Upper lobe of left lung (tissue), 6 donors: Measurements from ENCODE around the gene PRR5L. TPM values are rescaled to one million over a fixed set of nuclear protein-coding genes. Genes with fewer than 3 reads are reported as not detected.

Experiments
- ATAC-seq, 2 donors: fragments of 200-7000 bp; cut with Tn5 transposase; one replicate each; pipeline ENCODE4 v1.9.1; 2022; ENCODE audit warnings: mild to moderate bottlenecking in 2 of 2, moderate library complexity in 2 of 2; ENCODE audit not compliant: low FRiP score in 2 of 2
- DNase-seq, 2 donors: peaks; one replicate each; pipeline ENCODE4 v3.0.0-alpha.2; 2019 to 2020
- H3K27ac ChIP-seq, 4 donors: fragments of 200-600 bp; sonication (generic); one replicate each; pipeline ENCODE4 v1.5.1; 2016 to 2019
- H3K27me3 ChIP-seq, 4 donors: fragments of 200-600 bp; sonication (generic); one replicate each; pipeline ENCODE4 v1.5.1; 2017 to 2019
- H3K36me3 ChIP-seq, 4 donors: fragments of 200-600 bp; sonication (generic); one replicate each; pipeline ENCODE4 v1.5.1; 2016 to 2019
- H3K4me1 ChIP-seq, 4 donors: fragments of 200-600 bp; sonication (generic); one replicate each; pipeline ENCODE4 v1.5.1; 2018 to 2019
- H3K4me3 ChIP-seq, 4 donors: fragments of 200-600 bp; sonication (generic); one replicate each; pipeline ENCODE4 v1.5.1; 2017 to 2019; ENCODE audit warnings: mild to moderate bottlenecking in 2 of 4, moderate library complexity in 1 of 4
- H3K9me3 ChIP-seq, 4 donors: fragments of 200-600 bp; sonication (generic); one replicate each; pipeline ENCODE4 v1.5.1; 2018 to 2019
- EP300 ChIP-seq, 4 donors: sonication (generic); formaldehyde crosslinking; IDR thresholded peaks; one replicate each; pipeline ENCODE4 v1.5.1; 2017; ENCODE audit warnings: antibody characterized with exemption in 4 of 4, control low read depth in 2 of 4
- POLR2A ChIP-seq, 4 donors: fragments of 450-650 bp; IDR thresholded peaks; one replicate each; pipeline ENCODE4 v1.5.1; 2016 to 2017; ENCODE audit warnings: antibody characterized with exemption in 4 of 4, mild to moderate bottlenecking in 2 of 4
- POLR2AphosphoS5 ChIP-seq, 2 donors: sonication (generic); formaldehyde crosslinking; IDR thresholded peaks; one replicate each; pipeline ENCODE4 v1.5.1; 2017; ENCODE audit warnings: antibody characterized with exemption in 2 of 2
- WGBS, 2 donors: methylation state at CpG; one replicate each; pipeline ENCODE4 v1.1.5; 2017 to 2018; 5-methylcytosine and 5-hydroxymethylcytosine counted together
- total RNA-seq, 6 donors: library from RNA; depleted of rRNA in 4 of 6; stranded (reverse); fragments of >200 nt in 4 of 6; gene quantifications; one replicate each; pipeline versions ENCODE4 v1.1.0 to v1.2.1, GENCODE V29; 2016 to 2021
- TF ChIP-seq, protein P1 (sequence below), 6 experiments: fragments of 450-650 bp in 4 of 6; fragments of 200-600 bp in 2 of 6; sonication (generic) in 2 of 6; IDR thresholded peaks; one replicate each; pipeline ENCODE4 v1.5.1; 2016 to 2019; ENCODE audit warnings: antibody characterized with exemption in 6 of 6
- donor health status: DM: no; HTN: no; CAD: no; lungs with moderate emphysema.
- donor health status: DM: no; HTN: yes; CAD: no; lungs with severe emphysema.

Gene PRR5L
- total RNA-seq, 6 donors from 2014 or later: 18.9 to 40.5 (median 27.6) TPM

DNA sequence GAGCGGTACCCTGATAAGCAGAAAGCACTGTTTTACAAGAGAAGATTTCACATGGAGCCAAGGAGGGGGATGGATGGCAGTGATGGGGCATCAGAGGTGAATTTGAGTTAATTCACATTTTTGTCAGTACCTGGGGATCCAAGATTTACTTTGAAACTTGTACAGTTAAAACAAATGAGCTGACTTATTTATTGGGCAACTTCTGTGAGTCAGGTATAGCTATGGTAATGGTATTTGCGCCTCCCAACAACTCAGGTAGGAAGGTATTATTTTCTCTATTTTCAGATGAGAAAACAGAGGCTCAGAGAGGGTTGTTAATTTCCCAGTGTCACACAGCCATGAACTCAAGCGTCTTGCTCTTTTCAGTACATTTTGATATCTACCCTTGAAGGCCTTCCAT is 83.6 kb downstream of the PRR5L start:
- Histone ChIP-seq H3K27me3 (peaks cover 0 to 2% (median 0%) of the 10 kb centered on the region in 4 donors), H3K36me3 (no peaks in the 10 kb centered on the region), H3K4me3 (peak overlapping the region in 1 of 4 donors; percentile 7), H3K4me1 (peaks cover 20 to 29% (median 21%) of the 10 kb centered on the region in 4 donors), H3K9me3 (no peaks in the 10 kb centered on the region), H3K27ac (no peak overlapping the region)
- TF ChIP-seq, protein P1, sequence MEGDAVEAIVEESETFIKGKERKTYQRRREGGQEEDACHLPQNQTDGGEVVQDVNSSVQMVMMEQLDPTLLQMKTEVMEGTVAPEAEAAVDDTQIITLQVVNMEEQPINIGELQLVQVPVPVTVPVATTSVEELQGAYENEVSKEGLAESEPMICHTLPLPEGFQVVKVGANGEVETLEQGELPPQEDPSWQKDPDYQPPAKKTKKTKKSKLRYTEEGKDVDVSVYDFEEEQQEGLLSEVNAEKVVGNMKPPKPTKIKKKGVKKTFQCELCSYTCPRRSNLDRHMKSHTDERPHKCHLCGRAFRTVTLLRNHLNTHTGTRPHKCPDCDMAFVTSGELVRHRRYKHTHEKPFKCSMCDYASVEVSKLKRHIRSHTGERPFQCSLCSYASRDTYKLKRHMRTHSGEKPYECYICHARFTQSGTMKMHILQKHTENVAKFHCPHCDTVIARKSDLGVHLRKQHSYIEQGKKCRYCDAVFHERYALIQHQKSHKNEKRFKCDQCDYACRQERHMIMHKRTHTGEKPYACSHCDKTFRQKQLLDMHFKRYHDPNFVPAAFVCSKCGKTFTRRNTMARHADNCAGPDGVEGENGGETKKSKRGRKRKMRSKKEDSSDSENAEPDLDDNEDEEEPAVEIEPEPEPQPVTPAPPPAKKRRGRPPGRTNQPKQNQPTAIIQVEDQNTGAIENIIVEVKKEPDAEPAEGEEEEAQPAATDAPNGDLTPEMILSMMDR (IDR thresholded peaks at IDR 0.05): no peak
- no peak for TF ChIP-seq POLR2AphosphoS5 (IDR thresholded peaks at IDR 0.05)
- no peak for TF ChIP-seq POLR2A (IDR thresholded peaks at IDR 0.05)
- DNase-seq: no peak
- 95 to 98% methylated on average over 3 of the region's 3 CpGs for WGBS, 2 donors
- ATAC-seq: no peak

DNA sequence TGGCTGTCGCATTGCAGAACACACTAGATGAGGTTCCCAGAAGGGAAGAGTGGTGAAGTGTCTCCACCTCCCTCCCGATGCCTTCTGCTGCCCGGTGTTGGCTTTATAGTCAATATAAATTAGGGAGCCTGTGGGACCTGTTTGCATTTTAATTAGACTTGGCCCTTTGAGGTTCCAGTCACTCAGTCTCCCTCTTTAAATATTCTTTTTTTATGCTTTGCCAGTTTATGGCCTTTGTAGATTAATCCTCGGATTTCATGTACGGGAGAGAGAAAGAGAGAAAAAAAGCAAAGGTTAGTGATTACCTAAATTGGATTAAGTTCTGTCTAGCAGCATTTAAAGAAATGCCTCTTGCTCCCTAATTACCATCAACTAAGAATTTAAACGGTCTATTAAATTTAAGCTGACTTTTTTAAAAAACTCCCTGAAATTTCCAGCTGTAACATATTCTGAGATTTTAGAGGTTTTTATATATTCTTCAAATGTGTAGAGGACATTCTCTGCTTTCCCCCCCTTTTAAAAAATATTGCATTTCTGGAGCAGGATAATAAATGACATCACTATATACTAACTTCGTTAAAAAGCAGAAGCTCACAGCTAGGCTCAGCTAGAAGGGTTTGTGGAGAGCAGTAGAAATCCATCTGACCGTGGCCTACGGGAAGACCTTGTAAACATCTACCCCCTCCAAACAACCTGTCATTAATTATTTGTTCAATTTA is 84.4 kb downstream of the PRR5L start:
- TF ChIP-seq POLR2A (IDR thresholded peaks at IDR 0.05): no peak
- peaks cover 0 to 2% (median 0%) of the 10 kb centered on the region in 4 donors for H3K27me3 ChIP-seq
- ATAC-seq (no peak), DNase-seq (no peak)
- H3K9me3 ChIP-seq: no peaks in the 10 kb centered on the region
- no peaks in the 10 kb centered on the region for H3K36me3 ChIP-seq
- 73 to 77% methylated on average over 9 of the region's 9 CpGs for WGBS, 2 donors
- peak overlapping the region in 1 of 4 donors; percentile 7 for H3K4me3 ChIP-seq
- H3K27ac ChIP-seq: peak overlapping the region in 2 of 4 donors; percentile 10 to 42
- peaks cover 20 to 28% (median 22%) of the 10 kb centered on the region in 4 donors for H3K4me1 ChIP-seq

DNA sequence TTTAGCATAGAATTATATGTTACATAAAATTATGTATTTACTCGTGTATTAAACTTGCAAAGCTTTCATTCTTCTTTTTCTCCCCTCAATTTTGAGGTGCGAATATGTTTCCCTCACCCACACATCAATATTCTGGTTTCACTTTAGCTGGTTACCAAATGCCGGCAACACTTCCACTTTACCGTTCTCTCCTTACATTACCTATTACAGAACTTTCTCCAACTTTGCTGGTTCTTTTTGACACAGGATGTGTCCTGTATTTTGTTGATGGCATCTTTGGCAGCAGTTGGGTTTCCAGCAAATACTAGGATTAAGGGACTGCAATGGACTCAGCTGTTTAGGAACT is 84.9 kb downstream of the PRR5L start:
- TF ChIP-seq POLR2AphosphoS5 (IDR thresholded peaks at IDR 0.05) (no peak), POLR2A (IDR thresholded peaks at IDR 0.05) (no peak), EP300 (IDR thresholded peaks at IDR 0.05) (no peak)
- TF ChIP-seq, protein P1 (IDR thresholded peaks at IDR 0.05): no peak
- no peak for DNase-seq
- Histone ChIP-seq H3K9me3 (no peaks in the 10 kb centered on the region), H3K36me3 (no peaks in the 10 kb centered on the region), H3K4me1 (peaks cover 16 to 25% (median 22%) of the 10 kb centered on the region in 4 donors), H3K4me3 (peak overlapping the region in 1 of 4 donors; percentile 14), H3K27me3 (peaks cover 0 to 2% (median 0%) of the 10 kb centered on the region in 4 donors), H3K27ac (peak overlapping the region in 2 of 4 donors; percentile 27 to 42)
- no peak for ATAC-seq
- 63 to 67% methylated on average over 4 of the region's 4 CpGs for WGBS, 2 donors

DNA sequence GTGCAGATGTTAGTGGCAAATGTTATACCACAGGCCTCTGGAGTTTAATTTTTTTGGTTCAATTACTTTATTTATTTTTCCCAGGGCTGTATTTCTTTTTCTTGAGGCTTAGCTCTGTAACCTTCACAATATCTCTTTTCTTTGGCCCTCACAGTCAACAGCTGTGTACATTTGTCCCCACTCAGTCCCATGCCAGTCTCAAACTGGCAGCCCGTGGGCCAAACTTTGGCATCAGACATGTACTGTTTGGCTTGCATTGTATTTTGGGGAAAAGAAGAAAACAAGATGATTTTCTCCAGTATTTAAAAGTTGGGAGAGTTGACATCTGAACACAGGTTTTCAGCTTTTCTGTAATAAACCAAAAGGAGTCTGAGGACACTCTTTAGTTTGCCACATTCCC is 87.1 kb downstream of the PRR5L start:
- no peak overlapping the region for H3K4me3 ChIP-seq
- no peaks in the 10 kb centered on the region for H3K27me3 ChIP-seq
- H3K9me3 ChIP-seq: no peaks in the 10 kb centered on the region
- no peak overlapping the region for H3K27ac ChIP-seq
- H3K4me1 ChIP-seq: peaks cover 4 to 6% (median 6%) of the 10 kb centered on the region in 4 donors
- ATAC-seq (no peak), DNase-seq (no peak)
- no peaks in the 10 kb centered on the region for H3K36me3 ChIP-seq
- no peak for TF ChIP-seq POLR2AphosphoS5 (IDR thresholded peaks at IDR 0.05)
- no peak for TF ChIP-seq EP300 (IDR thresholded peaks at IDR 0.05)
- TF ChIP-seq POLR2A (IDR thresholded peaks at IDR 0.05): no peak
- TF ChIP-seq, protein P1 (IDR thresholded peaks at IDR 0.05): no peak
- 83 to 94% methylated on average over 1 of the region's 1 CpG for WGBS, 2 donors

DNA sequence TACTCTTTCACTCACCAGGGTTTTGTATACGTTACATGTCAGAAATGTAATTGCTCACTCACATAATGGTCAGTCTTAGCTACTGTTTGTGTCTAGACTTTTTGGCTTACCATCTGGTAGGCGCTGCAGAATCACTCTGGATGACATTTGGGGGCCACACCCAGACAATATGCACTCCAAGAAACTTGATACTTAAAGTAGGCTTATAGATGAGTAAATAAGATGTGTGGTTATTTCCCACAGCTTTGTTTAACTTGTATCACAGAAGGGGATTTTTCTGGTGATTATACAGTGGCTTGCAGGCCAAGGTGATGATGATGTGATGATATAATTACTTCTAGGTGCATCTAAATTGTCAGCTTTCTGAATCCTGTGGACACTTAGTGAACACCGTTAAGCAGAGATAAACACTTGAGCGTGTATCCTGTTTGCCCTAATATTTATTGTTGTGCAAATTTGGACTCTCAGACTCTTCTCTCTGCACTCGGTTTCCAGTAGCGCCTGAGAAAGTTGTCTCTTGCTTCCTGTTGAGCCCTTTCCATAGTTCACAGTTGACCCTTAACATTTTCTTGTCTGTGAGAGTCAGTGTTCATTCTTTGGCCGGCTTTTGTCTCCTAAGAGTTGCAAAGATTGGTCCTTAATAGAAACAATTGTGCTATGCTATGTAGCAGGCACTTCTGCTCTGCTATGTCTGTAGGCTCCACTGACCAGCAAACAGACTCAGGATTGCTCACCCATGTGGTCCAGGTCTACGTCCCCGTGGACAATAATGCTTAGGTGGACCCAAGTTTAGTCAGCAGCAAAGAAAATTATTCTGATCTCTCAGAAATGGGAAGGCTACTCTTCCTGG is 89.3 kb downstream of the PRR5L start:
- WGBS, 2 donors: 58 to 59% methylated on average over 9 of the region's 9 CpGs

More for the DNA sequence above, 89.3 kb downstream of the PRR5L start:
- no peak overlapping the region for H3K4me3 ChIP-seq
- DNase-seq (no peak), ATAC-seq (peak in 1 of 2 donors; percentile 51)
- H3K9me3 ChIP-seq: no peaks in the 10 kb centered on the region
- H3K27ac ChIP-seq: no peak overlapping the region
- H3K36me3 ChIP-seq: no peaks in the 10 kb centered on the region
- H3K4me1 ChIP-seq: peaks cover 4 to 9% (median 5%) of the 10 kb centered on the region in 4 donors
- no peaks in the 10 kb centered on the region for H3K27me3 ChIP-seq
- TF ChIP-seq, protein P1 (IDR thresholded peaks at IDR 0.05): no peak
- no peak for TF ChIP-seq EP300 (IDR thresholded peaks at IDR 0.05)
- TF ChIP-seq POLR2AphosphoS5 (IDR thresholded peaks at IDR 0.05): no peak
- TF ChIP-seq POLR2A (IDR thresholded peaks at IDR 0.05): no peak
